HG03439 (cell line): ENCODE data around the gene ZC3H4.
"Not testable (repeated sequence)": the region's sequence is repeated elsewhere in the genome, so short reads cannot be mapped to it uniquely, and the experiment has no call there.

ENCODE experiments used
- ATAC-seq: cut with Tn5 transposase; IDR thresholded peaks from one replicate; pipeline ENCODE4 v1.9.1; 2021; ENCODE audit warnings: mild to moderate bottlenecking, moderate library complexity; ENCODE audit not compliant: unreplicated experiment

The ZC3H4 gene

DNA sequence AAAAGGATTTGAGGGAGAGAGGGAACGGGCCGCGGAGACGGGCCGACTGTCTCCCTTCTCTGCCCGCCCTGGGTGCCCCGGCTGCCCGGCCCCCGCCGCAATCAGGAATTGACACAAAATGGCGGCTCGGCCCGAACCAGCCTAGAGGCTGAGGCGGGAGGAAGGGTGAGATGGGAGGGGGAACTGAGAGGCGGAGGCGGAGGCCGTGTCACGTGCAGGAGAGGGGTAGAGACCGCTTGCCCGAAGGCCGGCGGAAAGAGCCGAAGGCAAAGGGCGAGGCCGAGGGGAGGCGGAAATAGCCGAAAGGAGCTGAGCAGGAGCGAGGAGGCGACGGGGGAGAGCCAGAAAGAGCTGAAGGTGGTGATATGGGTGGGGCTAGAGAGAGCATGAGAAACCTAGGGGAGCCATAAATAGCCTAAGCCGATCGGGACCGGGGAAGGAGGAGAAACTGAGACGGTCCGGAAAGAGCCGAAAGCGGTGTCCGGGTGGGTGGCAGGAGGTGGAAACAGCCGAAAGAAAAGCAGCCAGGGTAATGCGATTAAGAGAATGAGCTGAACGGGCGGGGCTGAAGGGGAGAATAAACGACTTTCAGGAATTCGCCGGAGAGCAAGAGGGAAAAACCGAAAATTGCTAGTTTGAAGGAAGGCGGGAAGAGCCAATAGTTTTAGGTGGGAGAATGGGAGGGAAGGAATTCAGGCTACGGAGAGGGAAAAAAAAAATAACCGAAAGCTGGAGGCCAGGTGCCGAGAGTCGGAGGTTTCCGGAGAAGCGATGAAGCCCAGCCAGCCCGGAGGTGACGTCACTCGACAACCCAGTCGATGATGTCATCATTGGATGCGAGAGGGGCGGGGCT, at the start of gene ZC3H4:
Gene ZC3H4, minus strand, starts transcription at position 780 of the 853 bp plus-strand sequence. CDS start 1,192 bp downstream, outside the sequence.
- ATAC-seq: peak; percentile 75

GRCh38 chr19:47161876-47162489, 48.4 kb upstream of the ZC3H4 start:
- ATAC-seq: no peak

DNA sequence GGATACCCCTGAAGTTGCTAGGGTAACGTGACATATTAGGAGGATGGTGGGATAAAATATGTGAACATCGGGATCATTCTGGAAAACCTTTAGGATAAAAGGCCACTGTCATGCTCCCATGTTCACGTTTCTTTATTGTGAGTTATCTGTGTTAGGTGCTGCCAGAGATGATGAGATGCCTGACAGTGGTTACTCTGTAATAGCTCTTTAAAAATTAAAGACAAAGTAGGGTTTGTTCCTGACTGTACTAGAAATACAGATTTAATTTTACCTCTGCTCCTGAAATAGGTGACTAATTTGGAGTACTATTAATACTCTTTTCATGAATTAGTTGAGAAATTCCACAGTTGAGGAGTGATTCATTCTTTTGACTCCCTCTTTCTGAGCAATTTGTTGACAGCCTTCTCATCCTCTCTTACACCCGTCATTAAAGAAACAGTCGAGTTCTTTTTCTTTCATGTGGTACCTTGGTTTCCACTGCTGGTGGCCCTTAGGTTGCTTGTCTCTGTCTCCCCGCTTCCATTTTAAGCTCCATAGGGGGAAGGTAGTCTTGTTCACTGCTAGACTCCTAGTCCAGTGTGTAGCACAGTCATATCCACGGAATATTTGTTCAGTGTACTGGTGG, 45.4 kb upstream of the ZC3H4 start:
- ATAC-seq: no peak

- no peak for ATAC-seq
These were observed 44.8 kb upstream of the ZC3H4 start for GRCh38 chr19:47158367-47158791.

DNA sequence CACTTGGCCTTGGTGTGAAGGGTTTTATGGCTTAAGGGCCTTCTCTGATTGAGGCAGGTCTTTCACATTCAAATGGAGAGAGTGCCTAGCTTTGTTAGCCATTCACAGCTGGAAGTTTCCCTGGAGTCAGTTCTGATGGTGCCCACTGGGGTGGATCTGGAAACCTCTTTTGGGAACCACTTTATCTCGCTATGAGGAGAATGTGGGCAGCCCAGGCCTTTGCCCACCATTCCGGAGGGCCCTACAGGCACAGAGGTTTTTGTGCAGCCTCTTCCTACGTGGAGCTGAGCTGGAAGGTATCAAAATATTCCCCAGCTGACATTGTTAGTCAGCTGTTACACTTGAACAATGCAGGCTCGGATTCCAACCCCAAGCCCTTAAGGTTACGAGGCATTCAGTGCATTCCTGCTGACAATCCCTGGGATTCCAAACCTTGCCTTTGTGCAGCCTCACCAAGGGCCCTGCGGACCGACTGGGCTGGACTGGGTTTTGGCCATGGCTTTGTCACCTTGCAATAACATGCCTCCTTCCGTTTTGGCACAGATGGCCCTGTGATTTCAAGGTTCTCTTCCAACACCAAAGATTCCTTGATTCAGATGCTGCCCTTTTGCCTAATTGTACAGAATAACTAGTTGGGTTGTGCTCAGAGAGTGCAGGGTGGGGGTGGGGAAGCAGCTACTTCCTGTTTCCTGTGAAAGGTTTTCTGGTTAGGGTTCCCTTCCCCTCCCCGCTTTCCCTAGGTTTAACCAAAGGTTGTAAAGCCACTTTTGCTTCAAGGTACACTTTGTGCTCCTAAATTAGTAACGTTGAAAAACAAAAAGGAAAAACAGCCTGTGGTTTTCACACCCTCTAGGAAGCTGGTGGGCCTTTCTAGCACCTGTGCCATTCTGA, 44.1 kb upstream of the ZC3H4 start:
- ATAC-seq: no peak

GRCh38 chr19:47156861-47157430, 43.4 kb upstream of the ZC3H4 start:
- ATAC-seq: no peak

GRCh38 chr19:47155148-47155547, 41.6 kb upstream of the ZC3H4 start:
- no peak for ATAC-seq

DNA sequence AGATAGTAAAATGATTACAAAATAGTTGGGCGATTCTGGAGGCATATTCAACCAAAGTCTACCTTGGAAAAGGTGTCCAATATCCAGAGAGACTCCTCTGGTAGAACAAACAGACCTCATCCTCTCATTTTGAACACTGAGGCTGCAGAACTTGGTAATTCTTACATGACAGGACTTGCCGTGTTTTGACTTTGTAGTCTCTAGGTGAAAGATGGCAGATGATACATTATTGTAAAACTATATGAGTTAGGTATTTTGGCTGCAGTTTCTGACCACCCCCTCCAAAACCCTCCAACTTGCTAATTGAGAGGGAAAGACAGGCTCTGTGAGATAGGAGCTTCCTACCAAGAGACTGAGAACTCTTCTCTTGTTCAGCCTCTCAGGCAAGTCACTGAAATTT, 39.7 kb upstream of the ZC3H4 start:
- ATAC-seq: no peak

- no peak for ATAC-seq
These were observed 39.1 kb upstream of the ZC3H4 start for GRCh38 chr19:47152632-47153031.

GRCh38 chr19:47152205-47152604, 38.6 kb upstream of the ZC3H4 start:
- no peak for ATAC-seq

DNA sequence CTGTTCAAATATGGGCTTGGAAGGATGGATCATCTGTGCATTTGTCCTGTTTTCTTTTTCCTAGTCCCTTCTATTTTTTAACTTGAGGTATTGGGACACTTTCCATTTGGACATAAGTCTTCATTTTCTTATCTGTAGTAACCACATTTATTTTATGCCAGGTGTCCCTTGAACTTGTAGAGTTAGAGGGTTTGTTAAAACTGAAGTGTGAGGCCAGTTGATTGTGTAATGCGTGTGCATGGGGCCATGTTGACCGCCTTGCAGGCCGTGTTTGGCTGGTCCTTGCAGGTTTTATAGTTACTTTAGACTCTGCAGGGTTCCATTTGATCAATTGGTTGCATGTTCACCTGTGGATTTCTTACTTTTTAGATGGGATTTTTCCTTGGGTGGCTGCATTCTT, 38.1 kb upstream of the ZC3H4 start:
- ATAC-seq: no peak

DNA sequence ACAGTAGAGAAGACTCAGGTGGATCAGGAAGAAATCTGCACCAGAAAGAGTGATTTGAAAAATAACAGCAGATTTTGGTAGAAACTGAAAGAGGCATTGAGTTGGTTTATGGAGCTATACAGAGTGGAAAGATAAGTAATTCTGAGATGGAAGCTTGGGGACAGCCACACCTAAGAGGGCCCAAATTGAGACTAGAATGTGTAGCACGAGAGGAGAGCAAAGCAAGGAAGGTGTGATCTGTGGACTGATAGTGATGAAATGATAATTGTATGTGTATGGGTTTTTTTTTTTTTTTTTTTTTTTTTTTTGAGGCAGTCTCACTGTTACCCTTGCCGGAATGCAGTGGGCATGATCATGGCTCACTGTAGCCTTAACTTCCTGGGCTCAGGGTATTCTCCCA, 33.3 kb upstream of the ZC3H4 start:
- ATAC-seq: no peak

GRCh38 chr19:47145639-47146486, 32.3 kb upstream of the ZC3H4 start:
- ATAC-seq: no peak

- no peak for ATAC-seq
These were observed 31.1 kb upstream of the ZC3H4 start for GRCh38 chr19:47144630-47145029.

DNA sequence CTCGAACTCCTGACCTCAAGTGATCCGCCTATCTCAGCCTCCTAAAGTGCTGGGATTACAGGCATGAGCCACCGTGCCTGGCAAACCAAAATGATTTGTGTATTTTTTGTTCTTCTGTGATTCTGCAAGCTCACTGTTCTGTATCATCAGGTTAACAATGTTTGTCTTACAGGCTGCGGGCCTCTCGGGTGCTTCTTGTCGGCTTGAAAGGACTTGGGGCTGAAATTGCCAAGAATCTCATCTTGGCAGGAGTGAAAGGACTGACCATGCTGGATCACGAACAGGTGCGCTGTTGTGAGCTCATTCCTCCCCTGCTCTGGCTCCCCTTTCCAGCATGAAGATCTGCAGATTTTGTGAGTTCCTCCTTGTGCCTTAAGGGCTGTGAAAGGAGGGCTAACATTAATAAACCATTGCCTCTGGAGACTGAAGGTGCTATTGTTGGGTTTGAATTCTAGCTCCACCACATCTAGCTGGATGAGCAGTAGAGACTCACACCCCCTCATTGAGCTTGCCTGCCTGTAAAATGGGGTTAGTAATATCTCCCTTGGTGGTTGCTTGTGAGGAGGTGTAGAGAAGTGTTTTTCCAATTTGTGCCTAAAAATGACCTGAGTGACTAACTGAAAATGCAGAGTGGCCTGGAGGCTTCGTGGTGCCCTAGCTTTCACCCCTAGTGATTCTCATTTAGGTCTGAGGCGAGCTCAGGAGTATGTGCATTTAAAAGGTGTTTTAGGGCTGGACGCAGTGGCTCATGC, 29.9 kb upstream of the ZC3H4 start:
- no peak for ATAC-seq

DNA sequence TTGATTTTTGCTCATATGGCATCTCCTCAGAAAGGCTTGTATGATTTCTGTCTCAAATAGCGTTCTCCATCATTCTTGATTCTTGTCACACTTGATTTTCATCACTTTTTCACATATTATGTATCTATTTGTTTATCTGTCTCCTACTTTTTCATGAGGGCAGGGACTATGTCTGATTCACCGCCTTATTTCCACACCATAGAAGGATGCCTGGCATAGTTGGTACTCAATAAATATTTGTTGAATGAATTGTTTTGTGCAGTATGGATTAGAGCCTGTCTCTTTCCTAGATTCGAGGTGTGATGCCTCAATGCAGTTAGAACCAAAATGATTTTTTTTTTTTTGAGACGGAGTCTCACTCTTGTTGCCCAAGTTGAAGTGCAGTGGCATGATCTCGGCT, 29.2 kb upstream of the ZC3H4 start:
- ATAC-seq: no peak

DNA sequence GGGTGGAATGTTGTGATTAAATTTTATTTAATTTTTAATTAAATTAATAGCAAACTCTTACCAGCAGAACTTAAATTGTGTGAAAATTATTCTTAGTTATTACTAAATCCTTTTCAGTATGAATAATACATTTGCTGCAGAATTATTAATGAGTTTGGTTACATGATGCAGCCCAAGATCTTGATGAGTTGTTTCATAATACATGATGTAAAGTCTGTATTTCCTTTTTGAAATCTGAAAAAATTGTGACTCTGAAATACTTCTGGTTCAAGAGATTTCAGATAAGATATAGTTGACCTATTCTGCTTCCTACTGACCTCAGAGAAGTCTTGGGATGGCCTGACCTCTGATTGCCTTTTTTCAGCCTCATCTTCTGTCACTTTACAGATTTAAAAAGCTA, 28.1 kb upstream of the ZC3H4 start:
- ATAC-seq: no peak

GRCh38 chr19:47141252-47141651, 27.7 kb upstream of the ZC3H4 start:
- ATAC-seq: not testable (repeated sequence)

GRCh38 chr19:47135156-47135555, 21.6 kb upstream of the ZC3H4 start:
- no peak for ATAC-seq
